RWPE1 (cell line): ENCODE measurements around the gene LINC01488.

Experiments used
- CTCF ChIA-PET: fragments of 350-600 bp; sonication (Branson Sonifier 250); formaldehyde crosslinking; extraction: SDS; loops from one replicate; lab custom pipeline; 2021; lab: Yijun Ruan, JAX
- POLR2A ChIA-PET: fragments of 400-600 bp; formaldehyde crosslinking; extraction: SDS; loops from one replicate; lab custom pipeline; 2020; ENCODE audit warnings: antibody characterized with exemption; ENCODE audit not compliant: low non-redundant PET; lab: Yijun Ruan, JAX
- DNase-seq: peaks from one replicate; pipeline ENCODE4 v3.0.0; 2012; ENCODE audit warnings: low spot score
- H3K27ac ChIP-seq: fragments of 450-650 bp; 2 replicates; pipeline ENCODE4 v1.5.1; 2017
- CTCF ChIP-seq: fragments of 450-650 bp; conservative IDR thresholded peaks from 2 replicates; pipeline ENCODE4 v1.5.1; 2017; ENCODE audit warnings: low read depth, mild to moderate bottlenecking

The LINC01488 gene

GRCh38 chr11:69481393-69481844, at the start of gene LINC01488:
Gene LINC01488 (plus strand): TSS chr11:69481663.
- DNase-seq, result no peak
- TF ChIP-seq CTCF, result no peak
- ChIA-PET CTCF (no interaction called here), POLR2A (no interaction called here)
- H3K27ac ChIP-seq, result peak within 1 kb of the TSS; percentile 70

GRCh38 chr11:69431893-69432738, 49.3 kb upstream of the LINC01488 start:
- ChIA-PET CTCF (interaction anchor here (0.6 kb wide), 1 partner anchor 210 kb away, joined by 7 read pairs; no protein-coding TSS in a partner anchor), POLR2A (no interaction called here)
- no peak for TF ChIP-seq CTCF
- no peak overlapping the region for H3K27ac ChIP-seq
- DNase-seq, result no peak

- ChIA-PET CTCF (interaction anchor here (0.5 to 0.7 kb wide), 2 partner anchors 11 to 19 kb away, joined by 4 to 5 read pairs; no protein-coding TSS in a partner anchor), POLR2A (no interaction called here)
- no peak overlapping the region for H3K27ac ChIP-seq
- no peak for TF ChIP-seq CTCF
- DNase-seq, result no peak
Measured at GRCh38 chr11:69433741-69434140, 47.7 kb upstream of the LINC01488 start.

GRCh38 chr11:69434471-69434931, 47.0 kb upstream of the LINC01488 start:
- POLR2A ChIA-PET, result no interaction called here
- TF ChIP-seq CTCF, result no peak
- no peak for DNase-seq
- CTCF ChIA-PET, result no interaction called here
- no peak overlapping the region; the same call in 1 of the 2 replicates for H3K27ac ChIP-seq

- TF ChIP-seq CTCF, result no peak
- H3K27ac ChIP-seq, result peak overlapping the region; percentile 78
- CTCF ChIA-PET, result no interaction called here
- DNase-seq, result no peak
- POLR2A ChIA-PET, result no interaction called here
Measured at GRCh38 chr11:69435161-69435986, 46.1 kb upstream of the LINC01488 start.
